Measurements from ENCODE around the gene SAMD11. TPM values are rescaled to one million over a fixed set of nuclear protein-coding genes. Genes with fewer than 3 reads are reported as not detected.
A peak's percentile ranks its signal among the peaks of the same experiment; 100 is the strongest.
"Not testable (repeated sequence)": the region's sequence is repeated elsewhere in the genome, so short reads cannot be mapped to it uniquely, and the experiment has no call there.

Gene SAMD11
- total and polyA plus RNA-seq, 2 donors from 2014 or later = 13.3 to 21.4 TPM

DNA sequence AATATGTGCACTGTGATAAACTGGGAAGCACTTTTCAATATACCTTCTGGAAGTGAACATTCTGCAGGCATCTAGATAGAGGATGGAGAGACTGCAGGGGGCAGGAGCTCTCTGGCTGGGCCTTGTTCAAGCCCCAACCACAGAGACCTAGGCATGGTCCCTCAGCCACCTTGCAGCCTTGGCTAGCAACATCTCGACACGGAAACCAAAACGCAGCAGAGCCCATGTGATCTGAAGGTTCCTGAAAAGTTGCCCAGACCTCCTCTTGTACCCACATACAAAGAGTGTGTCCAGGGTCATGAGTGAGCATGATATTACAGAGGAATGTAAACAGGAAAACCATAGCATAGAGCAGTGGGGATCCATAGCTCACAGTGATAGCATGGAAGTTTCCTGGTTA is 33.1 kb upstream of the SAMD11 start:
- FAIRE-seq = no peak
- Histone ChIP-seq H3K36me3 (ENCODE audit: control insufficient read depth in 2 of 3, insufficient read depth in 3 of 3, low read length in 3 of 3) (no peaks in the 10 kb centered on the region), H3K9ac (ENCODE audit: low read length in 3 of 3) (no peak overlapping the region), H3K4me3 (ENCODE audit: low read length in 3 of 3) (no peak overlapping the region), H3K4me1 (ENCODE audit: control insufficient read depth in 2 of 3, insufficient read depth in 2 of 3, low read depth in 1 of 3, low read length in 3 of 3) (no peaks in the 10 kb centered on the region), H3K9me3 (ENCODE audit: control insufficient read depth in 2 of 3, insufficient read depth in 1 of 3, low read length in 3 of 3) (no peaks in the 10 kb centered on the region), H3K27ac (ENCODE audit: low read depth in 2 of 2, low read length in 2 of 2) (no peak overlapping the region), H3K27me3 (ENCODE audit: control insufficient read depth, insufficient read depth, low read length) (no peaks in the 10 kb centered on the region)
- DNase-seq = no peak
- intact Hi-C loops (cut with DNase I) = no loop called here
- TF ChIP-seq, protein P1, sequence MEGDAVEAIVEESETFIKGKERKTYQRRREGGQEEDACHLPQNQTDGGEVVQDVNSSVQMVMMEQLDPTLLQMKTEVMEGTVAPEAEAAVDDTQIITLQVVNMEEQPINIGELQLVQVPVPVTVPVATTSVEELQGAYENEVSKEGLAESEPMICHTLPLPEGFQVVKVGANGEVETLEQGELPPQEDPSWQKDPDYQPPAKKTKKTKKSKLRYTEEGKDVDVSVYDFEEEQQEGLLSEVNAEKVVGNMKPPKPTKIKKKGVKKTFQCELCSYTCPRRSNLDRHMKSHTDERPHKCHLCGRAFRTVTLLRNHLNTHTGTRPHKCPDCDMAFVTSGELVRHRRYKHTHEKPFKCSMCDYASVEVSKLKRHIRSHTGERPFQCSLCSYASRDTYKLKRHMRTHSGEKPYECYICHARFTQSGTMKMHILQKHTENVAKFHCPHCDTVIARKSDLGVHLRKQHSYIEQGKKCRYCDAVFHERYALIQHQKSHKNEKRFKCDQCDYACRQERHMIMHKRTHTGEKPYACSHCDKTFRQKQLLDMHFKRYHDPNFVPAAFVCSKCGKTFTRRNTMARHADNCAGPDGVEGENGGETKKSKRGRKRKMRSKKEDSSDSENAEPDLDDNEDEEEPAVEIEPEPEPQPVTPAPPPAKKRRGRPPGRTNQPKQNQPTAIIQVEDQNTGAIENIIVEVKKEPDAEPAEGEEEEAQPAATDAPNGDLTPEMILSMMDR (IDR thresholded peaks at IDR 0.05; ENCODE audit: borderline replicate concordance, extremely low read depth, insufficient read depth) = no peak

DNA sequence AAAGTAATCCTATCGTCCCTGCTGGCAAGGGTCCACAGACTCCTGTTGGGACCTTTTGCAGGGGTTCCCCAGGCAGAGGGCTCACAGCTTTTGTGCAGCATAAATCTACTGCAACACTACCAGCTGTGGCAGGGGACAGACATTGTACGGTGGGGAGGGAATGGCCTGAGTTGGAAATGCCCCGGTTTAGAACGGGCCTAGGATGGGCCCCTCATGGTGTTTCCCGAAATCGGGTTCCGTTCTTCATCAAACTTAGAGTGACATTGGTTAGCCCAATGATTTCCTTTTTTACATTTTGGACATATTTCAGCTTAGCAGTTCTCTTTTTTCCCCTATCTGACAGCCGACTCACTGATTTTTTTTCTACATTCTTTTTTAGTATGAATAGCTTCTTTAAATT is 26.5 kb upstream of the SAMD11 start:
- H3K27ac ChIP-seq (ENCODE audit: low read depth in 2 of 2, low read length in 2 of 2) = no peak overlapping the region
- H3K27me3 ChIP-seq (ENCODE audit: control insufficient read depth, insufficient read depth, low read length) = no peaks in the 10 kb centered on the region
- H3K9me3 ChIP-seq (ENCODE audit: control insufficient read depth in 2 of 3, insufficient read depth in 1 of 3, low read length in 3 of 3) = no peaks in the 10 kb centered on the region
- FAIRE-seq = no peak
- TF ChIP-seq, protein P1 (IDR thresholded peaks at IDR 0.05; ENCODE audit: borderline replicate concordance, extremely low read depth, insufficient read depth) = no peak
- no peaks in the 10 kb centered on the region for H3K4me1 ChIP-seq (ENCODE audit: control insufficient read depth in 2 of 3, insufficient read depth in 2 of 3, low read depth in 1 of 3, low read length in 3 of 3)
- H3K9ac ChIP-seq (ENCODE audit: low read length in 3 of 3) = no peak overlapping the region
- peak in 1 of 5 donors; percentile 10 for DNase-seq
- H3K36me3 ChIP-seq (ENCODE audit: control insufficient read depth in 2 of 3, insufficient read depth in 3 of 3, low read length in 3 of 3) = no peaks in the 10 kb centered on the region
- intact Hi-C loops (cut with DNase I) = no loop called here
- H3K4me3 ChIP-seq (ENCODE audit: low read length in 3 of 3) = no peak overlapping the region

DNA sequence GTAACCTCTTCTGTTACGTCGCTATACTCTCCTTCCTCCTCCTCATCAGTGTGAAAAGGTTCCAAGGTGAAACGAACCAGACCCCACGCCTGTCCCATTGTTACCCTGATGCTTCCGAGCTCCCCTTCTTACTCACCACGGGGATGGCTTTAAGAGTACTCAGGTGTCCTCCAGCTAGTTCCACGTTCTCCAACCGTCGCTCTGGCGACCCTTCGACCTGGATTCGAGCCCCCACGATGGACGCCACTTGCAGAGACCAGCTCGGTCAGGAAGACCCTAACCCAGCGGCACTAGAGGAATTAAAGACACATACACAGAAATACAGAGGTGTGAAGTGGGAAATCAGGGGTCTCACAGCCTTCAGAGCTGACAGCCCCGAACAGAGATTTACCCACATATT is 25.8 kb upstream of the SAMD11 start:
- H3K9ac ChIP-seq (ENCODE audit: low read length in 3 of 3); H3K4me1 ChIP-seq (ENCODE audit: control insufficient read depth in 2 of 3, insufficient read depth in 2 of 3, low read depth in 1 of 3, low read length in 3 of 3); H3K9me3 ChIP-seq (ENCODE audit: control insufficient read depth in 2 of 3, insufficient read depth in 1 of 3, low read length in 3 of 3); H3K27ac ChIP-seq (ENCODE audit: low read depth in 2 of 2, low read length in 2 of 2); FAIRE-seq; intact Hi-C loops (cut with DNase I); H3K36me3 ChIP-seq (ENCODE audit: control insufficient read depth in 2 of 3, insufficient read depth in 3 of 3, low read length in 3 of 3); DNase-seq; H3K27me3 ChIP-seq (ENCODE audit: control insufficient read depth, insufficient read depth, low read length); H3K4me3 ChIP-seq (ENCODE audit: low read length in 3 of 3): not testable (repeated sequence)

DNA sequence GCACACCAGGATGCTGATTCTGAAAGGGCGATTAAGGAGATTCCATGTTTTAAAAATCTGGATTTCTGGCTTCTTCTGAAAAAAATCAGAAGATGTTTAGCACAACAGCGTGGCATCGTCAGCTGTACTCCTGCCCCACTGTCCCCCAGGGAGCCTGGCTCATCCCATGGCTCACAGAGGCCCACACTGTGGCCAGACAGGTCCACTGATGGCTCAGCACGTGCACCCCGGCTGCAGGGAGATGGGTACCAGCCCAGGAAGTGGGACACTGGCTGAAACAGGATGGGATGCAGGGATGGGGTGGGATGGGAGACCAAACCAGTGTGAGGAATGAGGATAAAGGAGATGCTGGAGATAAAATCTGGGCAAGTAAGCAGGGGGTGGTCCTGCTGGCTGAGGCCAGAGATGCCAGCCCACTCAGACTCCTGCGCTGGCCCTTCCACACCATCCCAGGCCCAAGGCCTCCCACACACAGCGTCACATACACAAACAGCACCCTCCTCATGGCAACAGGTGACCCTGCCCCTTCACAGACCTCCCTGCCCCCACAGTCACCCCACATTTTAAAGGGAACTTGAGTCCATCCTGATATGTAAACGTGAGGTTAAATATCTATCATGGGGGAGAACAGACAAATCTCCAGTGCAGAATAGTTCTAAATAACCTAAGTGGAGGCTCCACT is 23.9 kb upstream of the SAMD11 start:
- Histone ChIP-seq H3K9ac (ENCODE audit: low read length in 3 of 3) (no peak overlapping the region), H3K27ac (ENCODE audit: low read depth in 2 of 2, low read length in 2 of 2) (no peak overlapping the region), H3K4me1 (ENCODE audit: control insufficient read depth in 2 of 3, insufficient read depth in 2 of 3, low read depth in 1 of 3, low read length in 3 of 3) (no peaks in the 10 kb centered on the region), H3K36me3 (ENCODE audit: control insufficient read depth in 2 of 3, insufficient read depth in 3 of 3, low read length in 3 of 3) (no peaks in the 10 kb centered on the region), H3K27me3 (ENCODE audit: control insufficient read depth, insufficient read depth, low read length) (no peaks in the 10 kb centered on the region), H3K4me3 (ENCODE audit: low read length in 3 of 3) (no peak overlapping the region), H3K9me3 (ENCODE audit: control insufficient read depth in 2 of 3, insufficient read depth in 1 of 3, low read length in 3 of 3) (no peaks in the 10 kb centered on the region)
- FAIRE-seq (no peak), DNase-seq (no peak)
- TF ChIP-seq, protein P1 (IDR thresholded peaks at IDR 0.05; ENCODE audit: borderline replicate concordance, extremely low read depth, insufficient read depth) = no peak
- intact Hi-C loops (cut with DNase I) = no loop called here
